ENCODE results near the gene ZPBP2.

ZPBP2 gene

GRCh38 chr17:39908789-39909352, 40.9 kb downstream of the ZPBP2 start:
- no peak for DNase-seq (ENCODE audit: low read depth in 1 of 2, low spot score in 1 of 2)

GRCh38 chr17:39913989-39914388, 46.0 kb downstream of the ZPBP2 start:
- DNase-seq (ENCODE audit: low read depth in 1 of 2, low spot score in 1 of 2), result no peak

- DNase-seq (ENCODE audit: low read depth in 1 of 2, low spot score in 1 of 2), result no peak
These were observed 47.6 kb downstream of the ZPBP2 start for GRCh38 chr17:39915559-39915958.

- DNase-seq (ENCODE audit: low read depth in 1 of 2, low spot score in 1 of 2), result no peak
These were observed 48.9 kb downstream of the ZPBP2 start for GRCh38 chr17:39916918-39917317.

- no peak for DNase-seq (ENCODE audit: low read depth in 1 of 2, low spot score in 1 of 2)
These were observed 51.2 kb downstream of the ZPBP2 start for GRCh38 chr17:39919087-39919683.

- no peak for DNase-seq (ENCODE audit: low read depth in 1 of 2, low spot score in 1 of 2)
These were observed 52.5 kb downstream of the ZPBP2 start for GRCh38 chr17:39920218-39921210.

GRCh38 chr17:39921323-39921722, 53.3 kb downstream of the ZPBP2 start:
- DNase-seq (ENCODE audit: low read depth in 1 of 2, low spot score in 1 of 2), result no peak

GRCh38 chr17:39922006-39922405, 54.0 kb downstream of the ZPBP2 start:
- DNase-seq (ENCODE audit: low read depth in 1 of 2, low spot score in 1 of 2), result no peak

GRCh38 chr17:39923230-39923629, 55.2 kb downstream of the ZPBP2 start:
- DNase-seq (ENCODE audit: low read depth in 1 of 2, low spot score in 1 of 2), result no peak

GRCh38 chr17:39923836-39924690, 56.1 kb downstream of the ZPBP2 start:
- DNase-seq (ENCODE audit: low read depth in 1 of 2, low spot score in 1 of 2), result no peak

GRCh38 chr17:39924691-39925055, 56.7 kb downstream of the ZPBP2 start:
- no peak for DNase-seq (ENCODE audit: low read depth in 1 of 2, low spot score in 1 of 2)

GRCh38 chr17:39925282-39926134, 57.5 kb downstream of the ZPBP2 start:
- no peak for DNase-seq (ENCODE audit: low read depth in 1 of 2, low spot score in 1 of 2)

- DNase-seq (ENCODE audit: low read depth in 1 of 2, low spot score in 1 of 2), result no peak
These were observed 58.2 kb downstream of the ZPBP2 start for GRCh38 chr17:39926135-39926587.

GRCh38 chr17:39926588-39927100, 58.6 kb downstream of the ZPBP2 start:
- DNase-seq (ENCODE audit: low read depth in 1 of 2, low spot score in 1 of 2), result peak; percentile 22 to 44

Data from activated CD4-positive, alpha-beta T cell treated with anti-CD3 and anti-CD28 coated beads, Interleukin-2, amount 50 U/mL, for 24 hours (primary cell).